ENCODE results near the gene FCHO2. TPM values are rescaled to one million over a fixed set of nuclear protein-coding genes. Genes with fewer than 3 reads are reported as not detected.
A peak's percentile ranks its signal among the peaks of the same experiment; 100 is the strongest.
"Not testable (repeated sequence)": the region's sequence is repeated elsewhere in the genome, so short reads cannot be mapped to it uniquely, and the experiment has no call there.

The FCHO2 gene
- total RNA-seq = under 1 TPM; 0.54 to 0.93 TPM

GRCh38 chr5:72955768-72956323 lies at the start of gene FCHO2:
Gene FCHO2, plus strand, starts transcription at chr5:72956041. Its CDS starts 56 bp downstream, at chr5:72956097.
- Mint-ChIP-seq H3K27me3 (ENCODE audit: low read depth) (peaks cover 47% of the 10 kb centered on the region), H3K36me3 (ENCODE audit: low read depth) (no peaks in the 10 kb centered on the region), H3K27ac (peak within 1 kb of the TSS; percentile 63), H3K9me3 (no peaks in the 10 kb centered on the region), H3K4me1 (ENCODE audit: low read depth) (peaks cover 10% of the 10 kb centered on the region), H3K4me3 (peak within 1 kb of the TSS; percentile 91)
- intact Hi-C loops (cut with micrococcal nuclease) = loop anchor here (1.0 to 5.0 kb wide), 7 partner anchors 127 to 495 kb away; partner anchors contain the start of gene TNPO1
- peak; percentile 95 for DNase-seq
- CTCF ChIA-PET = interaction anchor here (0.6 to 2.1 kb wide), 7 partner anchors 11 to 504 kb away, joined by 3 to 7 read pairs (median 4); no protein-coding TSS in a partner anchor

GRCh38 chr5:72906806-72907205 lies 49.0 kb upstream of the FCHO2 start:
- Mint-ChIP-seq H3K36me3 (ENCODE audit: low read depth) (peaks cover 39% of the 10 kb centered on the region), H3K27ac (no peak overlapping the region), H3K4me1 (ENCODE audit: low read depth) (no peaks in the 10 kb centered on the region), H3K9me3 (no peaks in the 10 kb centered on the region), H3K27me3 (ENCODE audit: low read depth) (no peaks in the 10 kb centered on the region), H3K4me3 (no peak overlapping the region)
- CTCF ChIA-PET = no interaction called here
- intact Hi-C loops (cut with micrococcal nuclease) = no loop called here
- DNase-seq = no peak

GRCh38 chr5:72908664-72909063 lies 47.2 kb upstream of the FCHO2 start:
- Mint-ChIP-seq H3K36me3 (ENCODE audit: low read depth) (peaks cover 30% of the 10 kb centered on the region), H3K27ac (no peak overlapping the region), H3K4me3 (no peak overlapping the region), H3K4me1 (ENCODE audit: low read depth) (no peaks in the 10 kb centered on the region), H3K27me3 (ENCODE audit: low read depth) (no peaks in the 10 kb centered on the region), H3K9me3 (no peaks in the 10 kb centered on the region)
- intact Hi-C loops (cut with micrococcal nuclease) = no loop called here
- CTCF ChIA-PET = no interaction called here
- DNase-seq = no peak

- Mint-ChIP-seq H3K36me3 (ENCODE audit: low read depth) (no peaks in the 10 kb centered on the region), H3K4me3 (no peak overlapping the region), H3K9me3 (no peaks in the 10 kb centered on the region), H3K27me3 (ENCODE audit: low read depth) (no peaks in the 10 kb centered on the region), H3K4me1 (ENCODE audit: low read depth) (no peaks in the 10 kb centered on the region), H3K27ac (no peak overlapping the region)
- CTCF ChIA-PET = interaction anchor here (1.5 kb wide), 1 partner anchor 39 kb away, joined by 4 read pairs; no protein-coding TSS in a partner anchor
- no peak for DNase-seq
- intact Hi-C loops (cut with micrococcal nuclease) = no loop called here
These were observed 38.5 kb upstream of the FCHO2 start for GRCh38 chr5:72917371-72917776.

GRCh38 chr5:72920690-72921502 lies 34.9 kb upstream of the FCHO2 start:
- H3K27ac Mint-ChIP-seq = no peak overlapping the region
- H3K36me3 Mint-ChIP-seq (ENCODE audit: low read depth) = no peaks in the 10 kb centered on the region
- H3K9me3 Mint-ChIP-seq = no peaks in the 10 kb centered on the region
- no peak overlapping the region for H3K4me3 Mint-ChIP-seq
- H3K4me1 Mint-ChIP-seq (ENCODE audit: low read depth) = no peaks in the 10 kb centered on the region
- no peak for DNase-seq
- peaks cover 5% of the 10 kb centered on the region for H3K27me3 Mint-ChIP-seq (ENCODE audit: low read depth)
- intact Hi-C loops (cut with micrococcal nuclease) = loop anchor here (1.0 to 2.0 kb wide), 2 partner anchors 281 to 532 kb away; no protein-coding TSS in a partner anchor
- CTCF ChIA-PET = interaction anchor here (1.3 kb wide), 1 partner anchor 283 kb away, joined by 3 read pairs; no protein-coding TSS in a partner anchor

- intact Hi-C loops (cut with micrococcal nuclease) = loop anchor here (2.0 kb wide), 1 partner anchor 531 kb away; no protein-coding TSS in a partner anchor
- Mint-ChIP-seq H3K27me3 (ENCODE audit: low read depth) (peaks cover 8% of the 10 kb centered on the region), H3K36me3 (ENCODE audit: low read depth) (no peaks in the 10 kb centered on the region), H3K4me1 (ENCODE audit: low read depth) (no peaks in the 10 kb centered on the region), H3K27ac (no peak overlapping the region), H3K9me3 (no peaks in the 10 kb centered on the region), H3K4me3 (no peak overlapping the region)
- CTCF ChIA-PET = no interaction called here
- no peak for DNase-seq
These were observed 34.0 kb upstream of the FCHO2 start for GRCh38 chr5:72921886-72922285.

GRCh38 chr5:72922422-72922821 lies 33.4 kb upstream of the FCHO2 start:
- H3K4me3 Mint-ChIP-seq = no peak overlapping the region
- CTCF ChIA-PET = no interaction called here
- H3K27me3 Mint-ChIP-seq (ENCODE audit: low read depth) = peaks cover 8% of the 10 kb centered on the region
- no peak for DNase-seq
- H3K27ac Mint-ChIP-seq = no peak overlapping the region
- intact Hi-C loops (cut with micrococcal nuclease) = no loop called here
- no peaks in the 10 kb centered on the region for H3K9me3 Mint-ChIP-seq
- H3K4me1 Mint-ChIP-seq (ENCODE audit: low read depth) = no peaks in the 10 kb centered on the region
- no peaks in the 10 kb centered on the region for H3K36me3 Mint-ChIP-seq (ENCODE audit: low read depth)

GRCh38 chr5:72925336-72926010 lies 30.4 kb upstream of the FCHO2 start:
- CTCF ChIA-PET = no interaction called here
- no peaks in the 10 kb centered on the region for H3K4me1 Mint-ChIP-seq (ENCODE audit: low read depth)
- DNase-seq = no peak

GRCh38 chr5:72932686-72933085 lies 23.2 kb upstream of the FCHO2 start:
- H3K27me3 Mint-ChIP-seq (ENCODE audit: low read depth) = peaks cover 14% of the 10 kb centered on the region
- intact Hi-C loops (cut with micrococcal nuclease); H3K36me3 Mint-ChIP-seq (ENCODE audit: low read depth); H3K9me3 Mint-ChIP-seq; H3K4me3 Mint-ChIP-seq; H3K27ac Mint-ChIP-seq; CTCF ChIA-PET; DNase-seq; H3K4me1 Mint-ChIP-seq (ENCODE audit: low read depth): not testable (repeated sequence)

More at GRCh38 chr5:72925336-72926010, 30.4 kb upstream of the FCHO2 start:
- no peak overlapping the region for H3K27ac Mint-ChIP-seq
- H3K36me3 Mint-ChIP-seq (ENCODE audit: low read depth) = no peaks in the 10 kb centered on the region
- H3K4me3 Mint-ChIP-seq = no peak overlapping the region
- intact Hi-C loops (cut with micrococcal nuclease) = no loop called here
- peaks cover 11% of the 10 kb centered on the region for H3K27me3 Mint-ChIP-seq (ENCODE audit: low read depth)
- no peaks in the 10 kb centered on the region for H3K9me3 Mint-ChIP-seq

GRCh38 chr5:72934953-72935725 lies 20.7 kb upstream of the FCHO2 start:
- H3K27me3 Mint-ChIP-seq (ENCODE audit: low read depth) = peaks cover 18% of the 10 kb centered on the region
- intact Hi-C loops (cut with micrococcal nuclease); H3K4me1 Mint-ChIP-seq (ENCODE audit: low read depth); H3K9me3 Mint-ChIP-seq; DNase-seq; H3K4me3 Mint-ChIP-seq; H3K36me3 Mint-ChIP-seq (ENCODE audit: low read depth); H3K27ac Mint-ChIP-seq; CTCF ChIA-PET: not testable (repeated sequence)

- no peaks in the 10 kb centered on the region for H3K36me3 Mint-ChIP-seq (ENCODE audit: low read depth)
- CTCF ChIA-PET = no interaction called here
These were observed 18.9 kb upstream of the FCHO2 start for GRCh38 chr5:72936893-72937292.

GRCh38 chr5:72937517-72938061 lies 18.3 kb upstream of the FCHO2 start:
- Mint-ChIP-seq H3K27me3 (ENCODE audit: low read depth) (peaks cover 16% of the 10 kb centered on the region), H3K4me3 (no peak overlapping the region), H3K4me1 (ENCODE audit: low read depth) (no peaks in the 10 kb centered on the region), H3K27ac (no peak overlapping the region), H3K9me3 (no peaks in the 10 kb centered on the region), H3K36me3 (ENCODE audit: low read depth) (no peaks in the 10 kb centered on the region)
- intact Hi-C loops (cut with micrococcal nuclease) = no loop called here
- DNase-seq = no peak
- CTCF ChIA-PET = no interaction called here

More at GRCh38 chr5:72936893-72937292, 18.9 kb upstream of the FCHO2 start:
- no peak overlapping the region for H3K4me3 Mint-ChIP-seq
- H3K9me3 Mint-ChIP-seq = no peaks in the 10 kb centered on the region
- no peak for DNase-seq
- intact Hi-C loops (cut with micrococcal nuclease) = no loop called here
- H3K27ac Mint-ChIP-seq = no peak overlapping the region
- peaks cover 16% of the 10 kb centered on the region for H3K27me3 Mint-ChIP-seq (ENCODE audit: low read depth)
- no peaks in the 10 kb centered on the region for H3K4me1 Mint-ChIP-seq (ENCODE audit: low read depth)
